GM06990 (cell line): ENCODE measurements around the gene SERPINA3.
"Not testable (repeated sequence)": the region's sequence is repeated elsewhere in the genome, so short reads cannot be mapped to it uniquely, and the experiment has no call there.

Source experiments
- DNase-seq: peaks from one replicate; pipeline ENCODE4 v3.0.0-alpha.2; 2011; ENCODE audit not compliant: insufficient read length; ENCODE audit errors: extremely low read depth
- H3K27me3 ChIP-seq: replicated peaks from 2 replicates; pipeline ENCODE4 v1.6.0; 2011; ENCODE audit warnings: low read length; ENCODE audit not compliant: control insufficient read depth, insufficient read depth
- H3K36me3 ChIP-seq: 2 replicates; pipeline ENCODE4 v1.5.1; 2011; ENCODE audit warnings: low read length; ENCODE audit not compliant: control insufficient read depth, insufficient read depth
- H3K4me3 ChIP-seq: replicated peaks from 2 replicates; pipeline ENCODE4 v1.5.1; 2011; ENCODE audit warnings: low read depth, mild to moderate bottlenecking, control low read depth, low read length
- TF ChIP-seq, protein P1 (sequence below): IDR thresholded peaks from 2 replicates; pipeline ENCODE4 v1.5.1; 2011; ENCODE audit warnings: low read length, control low read depth, mild to moderate bottlenecking, inconsistent platforms; ENCODE audit not compliant: insufficient read depth, poor library complexity, severe bottlenecking

The SERPINA3 gene

DNA sequence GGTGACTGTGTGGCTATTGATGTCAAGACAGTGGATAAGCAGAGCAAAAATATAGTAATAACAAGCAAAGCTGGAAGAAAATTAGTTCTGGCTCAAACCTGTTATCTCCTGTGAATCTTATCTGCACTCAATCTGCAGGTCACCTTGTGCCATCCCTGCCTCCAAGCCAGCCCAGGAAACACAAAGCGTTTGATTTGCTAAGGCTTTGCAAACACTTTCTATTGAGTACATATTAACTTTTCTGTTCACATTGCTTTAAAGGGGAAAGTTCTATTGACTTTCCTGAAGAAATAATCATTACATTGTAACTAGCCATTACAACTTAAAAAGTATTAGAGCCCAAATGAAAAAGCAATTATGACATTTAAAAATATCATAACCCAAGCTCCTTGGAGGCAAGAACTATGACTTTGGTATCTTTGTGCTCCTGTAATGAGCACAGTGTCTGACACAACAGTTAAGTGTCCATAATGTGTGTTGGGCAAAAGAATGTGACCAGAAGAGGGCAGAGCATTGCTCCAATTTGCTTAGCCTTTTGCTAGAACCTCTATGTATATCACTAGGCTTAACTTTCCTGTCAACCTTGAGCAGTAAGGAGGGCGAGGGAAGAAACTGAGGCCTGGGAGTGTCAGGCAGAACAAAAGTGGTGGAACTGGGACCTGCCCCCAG, 24.7 kb downstream of the SERPINA3 start:
- DNase-seq, result no peak
- TF ChIP-seq, protein P1, sequence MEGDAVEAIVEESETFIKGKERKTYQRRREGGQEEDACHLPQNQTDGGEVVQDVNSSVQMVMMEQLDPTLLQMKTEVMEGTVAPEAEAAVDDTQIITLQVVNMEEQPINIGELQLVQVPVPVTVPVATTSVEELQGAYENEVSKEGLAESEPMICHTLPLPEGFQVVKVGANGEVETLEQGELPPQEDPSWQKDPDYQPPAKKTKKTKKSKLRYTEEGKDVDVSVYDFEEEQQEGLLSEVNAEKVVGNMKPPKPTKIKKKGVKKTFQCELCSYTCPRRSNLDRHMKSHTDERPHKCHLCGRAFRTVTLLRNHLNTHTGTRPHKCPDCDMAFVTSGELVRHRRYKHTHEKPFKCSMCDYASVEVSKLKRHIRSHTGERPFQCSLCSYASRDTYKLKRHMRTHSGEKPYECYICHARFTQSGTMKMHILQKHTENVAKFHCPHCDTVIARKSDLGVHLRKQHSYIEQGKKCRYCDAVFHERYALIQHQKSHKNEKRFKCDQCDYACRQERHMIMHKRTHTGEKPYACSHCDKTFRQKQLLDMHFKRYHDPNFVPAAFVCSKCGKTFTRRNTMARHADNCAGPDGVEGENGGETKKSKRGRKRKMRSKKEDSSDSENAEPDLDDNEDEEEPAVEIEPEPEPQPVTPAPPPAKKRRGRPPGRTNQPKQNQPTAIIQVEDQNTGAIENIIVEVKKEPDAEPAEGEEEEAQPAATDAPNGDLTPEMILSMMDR, result no peak
- Histone ChIP-seq H3K36me3 (no peaks in the 10 kb centered on the region), H3K27me3 (no peaks in the 10 kb centered on the region; the same call in none of the 2 replicates), H3K4me3 (no peak overlapping the region)

DNA sequence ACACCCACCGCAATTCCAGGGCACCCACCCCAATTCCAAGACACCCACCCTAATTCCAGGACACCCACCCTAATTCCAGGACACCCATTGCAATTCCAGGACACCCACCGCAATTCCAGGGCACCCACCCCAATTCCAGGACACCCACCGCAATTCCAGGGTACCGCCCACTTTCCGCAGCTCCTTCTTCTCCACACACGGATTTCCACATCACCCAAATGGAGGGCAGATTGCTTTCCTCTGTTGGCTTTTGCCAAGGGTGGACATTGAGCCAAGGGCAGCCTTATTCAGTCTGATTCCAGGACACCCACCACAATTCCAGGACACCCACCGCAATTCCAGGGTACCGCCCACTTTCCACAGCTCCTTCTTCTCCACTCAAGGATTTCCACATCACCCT, 25.6 kb downstream of the SERPINA3 start:
- not testable (repeated sequence) for H3K4me3 ChIP-seq, DNase-seq

DNA sequence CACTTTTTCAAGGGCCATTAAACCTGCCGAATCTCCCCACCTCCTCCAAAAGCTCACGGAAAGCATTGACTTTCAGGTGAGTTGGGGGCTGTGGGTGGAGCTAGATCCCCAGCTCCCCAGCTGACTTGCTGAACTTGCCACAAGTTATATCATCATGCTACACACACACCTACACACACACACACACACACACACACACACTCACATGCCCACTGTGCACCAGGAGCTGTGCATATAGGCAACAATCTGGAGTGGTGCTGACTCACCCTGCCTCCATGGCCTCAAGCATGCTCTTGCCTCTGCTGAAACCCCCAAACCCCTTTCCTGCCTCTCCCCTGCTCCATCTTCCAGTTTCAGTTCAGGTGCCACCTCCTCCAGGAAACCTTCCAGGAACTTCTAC, 26.1 kb downstream of the SERPINA3 start:
- Histone ChIP-seq H3K27me3 (no peaks in the 10 kb centered on the region; the same call in none of the 2 replicates), H3K4me3 (no peak overlapping the region), H3K36me3 (no peaks in the 10 kb centered on the region)
- TF ChIP-seq, protein P1, result no peak
- no peak for DNase-seq

More for the DNA sequence above, 25.6 kb downstream of the SERPINA3 start:
- H3K36me3 ChIP-seq, H3K27me3 ChIP-seq: not testable (repeated sequence)

DNA sequence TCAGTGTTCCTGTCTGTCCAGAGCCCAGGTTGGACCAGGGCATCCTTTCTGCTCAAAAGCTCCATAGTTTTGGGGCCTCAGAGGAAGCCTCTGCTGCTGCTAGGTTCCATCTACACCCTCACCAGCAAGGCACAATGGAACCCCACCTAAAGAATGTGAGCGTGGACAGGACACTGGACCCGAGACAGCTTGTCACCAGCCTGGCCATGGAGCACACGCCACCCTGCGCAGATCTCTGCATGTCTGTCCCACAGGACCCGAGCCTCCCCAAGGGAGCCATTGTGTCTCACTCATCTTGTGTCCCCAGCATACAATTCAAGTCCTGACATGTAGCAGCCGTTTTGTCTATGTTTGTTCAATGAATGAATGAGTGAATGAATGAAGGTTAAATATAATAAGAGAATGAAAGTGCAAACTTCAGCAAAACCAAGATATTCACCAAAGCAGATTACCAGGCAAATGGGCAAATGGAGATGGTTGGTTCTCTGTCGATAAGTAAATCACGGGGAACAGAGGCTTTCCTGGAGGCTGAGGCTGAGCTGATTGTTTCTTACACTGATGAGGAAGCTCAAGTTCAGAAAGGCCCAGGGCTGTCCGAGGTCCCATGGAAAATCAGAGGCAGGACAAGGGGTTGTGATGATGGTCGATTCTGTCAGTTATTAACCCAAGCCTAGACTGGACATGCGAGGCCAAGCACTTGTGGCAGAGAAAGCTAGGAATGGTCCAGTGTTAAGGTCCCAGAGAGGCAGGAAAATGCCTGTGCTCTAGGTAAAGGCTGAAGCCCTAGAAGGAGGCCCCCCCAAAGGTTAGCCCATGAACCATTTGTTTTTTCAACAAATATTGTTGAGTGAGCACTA, 27.0 kb downstream of the SERPINA3 start:
- Histone ChIP-seq H3K4me3 (no peak overlapping the region), H3K36me3 (no peaks in the 10 kb centered on the region), H3K27me3 (no peaks in the 10 kb centered on the region; the same call in none of the 2 replicates)
- TF ChIP-seq, protein P1, result no peak
- DNase-seq, result no peak

DNA sequence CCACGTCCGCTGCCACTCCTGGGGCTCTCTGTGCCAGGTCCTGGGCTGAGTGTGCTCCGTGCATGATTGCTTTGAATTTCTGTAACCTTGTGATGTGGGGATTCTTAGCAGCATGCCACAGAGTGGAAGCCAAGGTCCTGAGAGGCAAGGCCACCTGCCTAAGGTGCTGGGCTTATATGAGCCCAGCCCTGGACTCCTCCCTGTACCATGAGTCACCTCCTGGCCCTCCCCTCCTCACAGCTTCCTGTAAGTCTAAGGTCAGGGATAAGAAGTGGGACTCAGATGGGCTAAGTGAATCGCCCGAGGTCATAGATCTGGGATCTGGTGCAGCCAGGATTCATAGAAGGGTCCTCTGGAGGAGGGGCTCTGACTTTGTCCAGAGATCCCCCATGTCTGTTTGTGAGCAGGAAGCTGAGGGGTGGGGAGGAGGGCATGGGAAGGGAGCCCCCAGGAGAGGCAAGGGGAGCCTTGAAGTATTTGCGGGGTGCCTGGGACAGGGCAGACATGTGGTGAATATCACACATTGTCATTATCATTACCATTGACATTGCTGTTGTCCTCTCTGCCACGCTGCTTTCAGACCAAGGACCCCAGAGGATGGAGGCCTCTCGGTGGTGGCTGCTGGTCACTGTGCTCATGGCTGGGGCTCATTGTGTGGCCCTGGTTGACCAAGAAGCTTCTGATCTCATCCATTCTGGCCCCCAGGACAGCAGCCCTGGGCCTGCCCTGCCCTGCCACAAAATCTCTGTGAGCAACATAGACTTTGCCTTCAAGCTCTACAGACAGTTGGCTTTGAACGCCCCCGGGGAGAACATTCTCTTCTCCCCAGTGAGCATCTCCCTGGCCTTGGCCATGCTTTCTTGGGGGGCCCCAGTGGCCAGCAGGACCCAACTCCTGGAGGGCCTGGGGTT, 28.8 kb downstream of the SERPINA3 start:
- no peak for DNase-seq
- no peaks in the 10 kb centered on the region; the same call in none of the 2 replicates for H3K27me3 ChIP-seq
- TF ChIP-seq, protein P1, result no peak
- H3K4me3 ChIP-seq, result no peak overlapping the region
- H3K36me3 ChIP-seq, result no peaks in the 10 kb centered on the region
